NCI-H460 (cell line): Measurements from ENCODE around the gene TFAP2B. TPM values are rescaled to one million over a fixed set of nuclear protein-coding genes. Genes with fewer than 3 reads are reported as not detected.

Experiments
- total RNA-seq: library from RNA; depleted of rRNA; stranded (reverse); fragments of >200 nt; shearing (Covaris generic); gene quantifications from 2 replicates; pipeline ENCODE4 v1.2.3, GENCODE V29; 2014; rRNA removed

Gene TFAP2B
- total RNA-seq, 1 experiment from 2014 or later: not detected

Other genes starting within 250 kb of the TFAP2B start
- not detected in 2 replicates for gene TFAP2D, start 105.3 kb upstream of the TFAP2B start, total RNA-seq